A673 (cell line): Measurements from ENCODE around the gene ZC3H7B.

Experiments
- EZH2 ChIP-seq: fragments of 200-600 bp; sonication (generic); IDR thresholded peaks from 2 replicates; pipeline ENCODE4 v1.6.1; 2017; ENCODE audit warnings: borderline replicate concordance, low read depth, mild to moderate bottlenecking, mixed read lengths, antibody characterized with exemption, low read length; ENCODE audit not compliant: poor library complexity, severe bottlenecking
- TF ChIP-seq, protein P1 (sequence below): fragments of 300-800, 200-600 bp; sonication (generic); conservative IDR thresholded peaks from 2 replicates; pipeline ENCODE4 v1.5.1; 2017; ENCODE audit warnings: low read depth, mild to moderate bottlenecking, antibody characterized with exemption, low read length, moderate library complexity, mixed read lengths

GRCh38 chr22:41261541-41262249 is 39.6 kb upstream of the ZC3H7B start:
- TF ChIP-seq, protein P1, sequence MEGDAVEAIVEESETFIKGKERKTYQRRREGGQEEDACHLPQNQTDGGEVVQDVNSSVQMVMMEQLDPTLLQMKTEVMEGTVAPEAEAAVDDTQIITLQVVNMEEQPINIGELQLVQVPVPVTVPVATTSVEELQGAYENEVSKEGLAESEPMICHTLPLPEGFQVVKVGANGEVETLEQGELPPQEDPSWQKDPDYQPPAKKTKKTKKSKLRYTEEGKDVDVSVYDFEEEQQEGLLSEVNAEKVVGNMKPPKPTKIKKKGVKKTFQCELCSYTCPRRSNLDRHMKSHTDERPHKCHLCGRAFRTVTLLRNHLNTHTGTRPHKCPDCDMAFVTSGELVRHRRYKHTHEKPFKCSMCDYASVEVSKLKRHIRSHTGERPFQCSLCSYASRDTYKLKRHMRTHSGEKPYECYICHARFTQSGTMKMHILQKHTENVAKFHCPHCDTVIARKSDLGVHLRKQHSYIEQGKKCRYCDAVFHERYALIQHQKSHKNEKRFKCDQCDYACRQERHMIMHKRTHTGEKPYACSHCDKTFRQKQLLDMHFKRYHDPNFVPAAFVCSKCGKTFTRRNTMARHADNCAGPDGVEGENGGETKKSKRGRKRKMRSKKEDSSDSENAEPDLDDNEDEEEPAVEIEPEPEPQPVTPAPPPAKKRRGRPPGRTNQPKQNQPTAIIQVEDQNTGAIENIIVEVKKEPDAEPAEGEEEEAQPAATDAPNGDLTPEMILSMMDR, result no peak
- no peak for TF ChIP-seq EZH2
